Measurements from ENCODE around the gene TXNL4B. TPM values are rescaled to one million over a fixed set of nuclear protein-coding genes. Genes with fewer than 3 reads are reported as not detected.

Gene TXNL4B
- total and polyA plus RNA-seq, 2 donors (not counting 1 experiment from before 2014, with no cell fraction given), result 9.9 to 16.1 TPM

GRCh38 chr16:72112452-72112792 lies 19.0 kb upstream of the TXNL4B start:
- no peak for DNase-seq
- ChIA-PET CTCF (interaction anchor here (1.7 kb wide), 1 partner anchor 12 kb away, joined by 5 read pairs; no protein-coding TSS in a partner anchor), POLR2A (no interaction called here)
- H3K27me3 ChIP-seq (replicated peaks in 1 of 4; ENCODE audit: control extremely low read depth in 1 of 4, control insufficient read depth in 3 of 4, insufficient read depth in 4 of 4, low read length in 3 of 4), result no peaks in the 10 kb centered on the region
- H3K27me3 Mint-ChIP-seq, result no peaks in the 10 kb centered on the region
- no peak overlapping the region for H3K27ac Mint-ChIP-seq
- no peaks in the 10 kb centered on the region for H4K20me1 ChIP-seq (ENCODE audit: control insufficient read depth, insufficient read depth, low read length, poor library complexity, severe bottlenecking)
- no peaks in the 10 kb centered on the region for H3K79me2 ChIP-seq (ENCODE audit: control insufficient read depth, insufficient read depth, low read length)
- no peak overlapping the region for H3K4me3 Mint-ChIP-seq
- H2AFZ ChIP-seq (ENCODE audit: insufficient read depth, low read depth, low read length, poor library complexity, severe bottlenecking), result no peak overlapping the region
- no peak overlapping the region for H3K4me2 ChIP-seq (replicated peaks; ENCODE audit: low read depth, low read length, poor library complexity, severe bottlenecking)
- H3K4me3 ChIP-seq (ENCODE audit: control extremely low read depth in 1 of 5, extremely low read depth in 1 of 5, insufficient read depth in 1 of 5, low read depth in 2 of 5, low read length in 4 of 5), result no peak overlapping the region
- TF ChIP-seq, protein P1, sequence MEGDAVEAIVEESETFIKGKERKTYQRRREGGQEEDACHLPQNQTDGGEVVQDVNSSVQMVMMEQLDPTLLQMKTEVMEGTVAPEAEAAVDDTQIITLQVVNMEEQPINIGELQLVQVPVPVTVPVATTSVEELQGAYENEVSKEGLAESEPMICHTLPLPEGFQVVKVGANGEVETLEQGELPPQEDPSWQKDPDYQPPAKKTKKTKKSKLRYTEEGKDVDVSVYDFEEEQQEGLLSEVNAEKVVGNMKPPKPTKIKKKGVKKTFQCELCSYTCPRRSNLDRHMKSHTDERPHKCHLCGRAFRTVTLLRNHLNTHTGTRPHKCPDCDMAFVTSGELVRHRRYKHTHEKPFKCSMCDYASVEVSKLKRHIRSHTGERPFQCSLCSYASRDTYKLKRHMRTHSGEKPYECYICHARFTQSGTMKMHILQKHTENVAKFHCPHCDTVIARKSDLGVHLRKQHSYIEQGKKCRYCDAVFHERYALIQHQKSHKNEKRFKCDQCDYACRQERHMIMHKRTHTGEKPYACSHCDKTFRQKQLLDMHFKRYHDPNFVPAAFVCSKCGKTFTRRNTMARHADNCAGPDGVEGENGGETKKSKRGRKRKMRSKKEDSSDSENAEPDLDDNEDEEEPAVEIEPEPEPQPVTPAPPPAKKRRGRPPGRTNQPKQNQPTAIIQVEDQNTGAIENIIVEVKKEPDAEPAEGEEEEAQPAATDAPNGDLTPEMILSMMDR (IDR thresholded peaks at IDR 0.05), result no peak
- no peak for TF ChIP-seq EZH2 (IDR thresholded peaks at IDR 0.05; ENCODE audit: borderline replicate concordance, insufficient read depth, low read depth, low read length, poor library complexity, severe bottlenecking)
- intact Hi-C loops (cut with micrococcal nuclease), result no loop called here
- WGBS (ENCODE audit: insufficient coverage), result 98% methylated on average over 14 of the region's 15 CpGs
- no peak overlapping the region for H3K9ac ChIP-seq (ENCODE audit: low read length)
- no peak for ATAC-seq (ENCODE audit: low read depth)
- peaks cover 0 to 52% of the 10 kb centered on the region in 2 experiments for H3K36me3 ChIP-seq (replicated peaks in 1 of 2; ENCODE audit: control extremely low read depth in 1 of 2, control insufficient read depth in 1 of 2, extremely low read depth in 1 of 2, insufficient read depth in 2 of 2, low read length in 1 of 2)
- H3K9me3 Mint-ChIP-seq (ENCODE audit: insufficient read depth), result peaks cover 6% of the 10 kb centered on the region
- H3K4me1 ChIP-seq (ENCODE audit: control insufficient read depth in 2 of 2, insufficient read depth in 2 of 2, low read length in 2 of 2), result no peaks in the 10 kb centered on the region
- no peaks in the 10 kb centered on the region for H3K4me1 Mint-ChIP-seq
- H3K9me3 ChIP-seq (ENCODE audit: control extremely low read depth in 1 of 3, control insufficient read depth in 2 of 3, insufficient read depth in 1 of 3, low read length in 2 of 3), result no peaks in the 10 kb centered on the region
- H3K27ac ChIP-seq (ENCODE audit: low read length in 2 of 2), result no peak overlapping the region

DNA sequence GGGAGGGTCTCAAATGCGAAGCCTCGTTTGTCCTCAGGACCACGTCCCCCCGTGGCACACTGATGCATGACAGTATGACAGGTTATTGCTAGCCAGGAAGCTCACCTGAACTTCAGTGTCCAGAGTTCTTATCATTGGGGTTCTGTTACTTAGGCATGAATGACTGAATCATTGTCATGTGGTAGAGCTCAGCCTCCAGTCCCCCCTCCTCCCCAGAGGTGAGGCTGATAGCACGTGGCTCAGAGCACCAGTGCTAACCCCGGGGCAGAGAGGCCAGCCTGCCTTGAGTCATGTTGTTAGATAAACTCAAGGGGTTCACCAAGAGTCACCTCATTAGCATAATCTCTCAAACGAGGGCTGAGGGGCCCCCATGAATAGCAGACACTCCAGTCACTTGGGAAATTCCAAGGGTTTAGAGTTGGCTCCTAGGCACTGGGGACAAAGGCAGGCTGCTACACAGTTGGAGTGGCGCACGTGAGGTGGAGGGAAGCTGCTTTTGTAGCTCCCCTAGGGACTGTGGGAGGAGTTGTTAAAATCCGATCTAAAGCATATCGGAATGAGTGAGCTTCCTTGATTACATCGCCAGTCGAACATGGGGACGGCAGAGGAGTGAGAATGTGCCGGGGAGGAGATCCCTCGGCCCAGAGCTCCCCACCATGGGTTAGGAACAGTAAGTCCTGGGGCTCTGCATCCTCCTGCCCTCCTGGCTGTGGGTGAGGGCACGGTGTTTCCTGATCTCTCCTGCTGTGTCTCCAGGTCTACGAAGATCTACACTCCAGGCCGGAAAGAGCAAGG lies 18.4 kb upstream of the TXNL4B start:
- Histone ChIP-seq H3K79me2 (ENCODE audit: control insufficient read depth, insufficient read depth, low read length) (no peaks in the 10 kb centered on the region), H4K20me1 (ENCODE audit: control insufficient read depth, insufficient read depth, low read length, poor library complexity, severe bottlenecking) (no peaks in the 10 kb centered on the region), H3K27me3 (replicated peaks in 1 of 4; ENCODE audit: control extremely low read depth in 1 of 4, control insufficient read depth in 3 of 4, insufficient read depth in 4 of 4, low read length in 3 of 4) (no peaks in the 10 kb centered on the region), H3K9ac (ENCODE audit: low read length) (no peak overlapping the region), H3K36me3 (replicated peaks in 1 of 2; ENCODE audit: control extremely low read depth in 1 of 2, control insufficient read depth in 1 of 2, extremely low read depth in 1 of 2, insufficient read depth in 2 of 2, low read length in 1 of 2) (peaks cover 0 to 57% of the 10 kb centered on the region in 2 experiments), H3K4me3 (ENCODE audit: control extremely low read depth in 1 of 5, extremely low read depth in 1 of 5, insufficient read depth in 1 of 5, low read depth in 2 of 5, low read length in 4 of 5) (no peak overlapping the region), H3K4me2 (replicated peaks; ENCODE audit: low read depth, low read length, poor library complexity, severe bottlenecking) (no peak overlapping the region), H3K9me3 (ENCODE audit: control extremely low read depth in 1 of 3, control insufficient read depth in 2 of 3, insufficient read depth in 1 of 3, low read length in 2 of 3) (no peaks in the 10 kb centered on the region), H3K4me1 (ENCODE audit: control insufficient read depth in 2 of 2, insufficient read depth in 2 of 2, low read length in 2 of 2) (no peaks in the 10 kb centered on the region), H3K27ac (ENCODE audit: low read length in 2 of 2) (no peak overlapping the region), H2AFZ (ENCODE audit: insufficient read depth, low read depth, low read length, poor library complexity, severe bottlenecking) (no peak overlapping the region)
- ChIA-PET POLR2A (no interaction called here), CTCF (interaction anchor here (1.7 kb wide), 1 partner anchor 13 kb away, joined by 5 read pairs; no protein-coding TSS in a partner anchor)
- ATAC-seq (ENCODE audit: low read depth) (no peak), DNase-seq (no peak)
- TF ChIP-seq, protein P1 (IDR thresholded peaks at IDR 0.05), result no peak
- TF ChIP-seq EZH2 (IDR thresholded peaks at IDR 0.05; ENCODE audit: borderline replicate concordance, insufficient read depth, low read depth, low read length, poor library complexity, severe bottlenecking), result no peak
- Mint-ChIP-seq H3K4me1 (no peaks in the 10 kb centered on the region), H3K4me3 (no peak overlapping the region), H3K9me3 (ENCODE audit: insufficient read depth) (peaks cover 6% of the 10 kb centered on the region), H3K27me3 (no peaks in the 10 kb centered on the region), H3K27ac (no peak overlapping the region)
- intact Hi-C loops (cut with micrococcal nuclease), result no loop called here
- WGBS (ENCODE audit: insufficient coverage), result 95% methylated on average over 13 of the region's 19 CpGs
